Thymus (tissue), 11 donors: ENCODE results near the gene SLC9A1. TPM values are rescaled to one million over a fixed set of nuclear protein-coding genes. Genes with fewer than 3 reads are reported as not detected.
A peak's percentile ranks its signal among the peaks of the same experiment; 100 is the strongest.

ENCODE experiments used
- DNase-seq, 9 donors: peaks; one replicate each; pipeline ENCODE4 v3.0.0-alpha.2; 2013; ENCODE audit warnings: low spot score in 9 of 9, low read depth in 6 of 9, missing footprints in 1 of 9
- H3K27ac ChIP-seq, 2 donors: one replicate each; pipeline ENCODE4 v1.5.1; 2013; ENCODE audit warnings: control low read depth in 1 of 2, low read depth in 1 of 2, low read length in 1 of 2, mild to moderate bottlenecking in 1 of 2, moderate library complexity in 1 of 2
- H3K27me3 ChIP-seq, 2 donors: one replicate each; pipeline ENCODE4 v1.5.1; 2013; ENCODE audit warnings: low read length in 1 of 2; ENCODE audit not compliant: control insufficient read depth in 2 of 2, insufficient read depth in 1 of 2
- H3K36me3 ChIP-seq, 2 donors: one replicate each; pipeline ENCODE4 v1.5.1; 2013; ENCODE audit warnings: low read length in 1 of 2, mild to moderate bottlenecking in 1 of 2, moderate library complexity in 1 of 2; ENCODE audit not compliant: control insufficient read depth in 2 of 2, insufficient read depth in 2 of 2
- H3K4me1 ChIP-seq, 2 donors: one replicate each; pipeline ENCODE4 v1.5.1; 2013; ENCODE audit warnings: low read length in 2 of 2; ENCODE audit not compliant: control insufficient read depth in 2 of 2, insufficient read depth in 2 of 2
- H3K4me3 ChIP-seq, 2 donors: one replicate each; pipeline ENCODE4 v1.5.1; 2013; ENCODE audit warnings: low read length in 2 of 2, control low read depth in 1 of 2, mild to moderate bottlenecking in 1 of 2
- H3K9me3 ChIP-seq, 2 donors: one replicate each; pipeline ENCODE4 v1.5.1; 2013; ENCODE audit warnings: low read length in 1 of 2, mild to moderate bottlenecking in 1 of 2; ENCODE audit not compliant: control insufficient read depth in 2 of 2, insufficient read depth in 1 of 2
- WGBS: extraction: QIAGEN DNeasy Blood & Tissue Kit; methylation state at CpG from one replicate; pipeline ENCODE4 v1.1.7; 2013; 5-methylcytosine and 5-hydroxymethylcytosine counted together
- polyA plus RNA-seq: library from polyadenylated mRNA; stranded (reverse); fragments of 200-250 nt; gene quantifications from one replicate; pipeline ENCODE4 v1.2.3, GENCODE V29; 2013
- total RNA-seq: library from RNA; stranded (reverse); fragments of 120-200 nt; gene quantifications from one replicate; pipeline ENCODE4 v1.2.4, GENCODE V29; 2013
- donor health status: healthy.

Gene SLC9A1
- total and polyA plus RNA-seq, 2 donors: 1.7 to 11.1 TPM

DNA sequence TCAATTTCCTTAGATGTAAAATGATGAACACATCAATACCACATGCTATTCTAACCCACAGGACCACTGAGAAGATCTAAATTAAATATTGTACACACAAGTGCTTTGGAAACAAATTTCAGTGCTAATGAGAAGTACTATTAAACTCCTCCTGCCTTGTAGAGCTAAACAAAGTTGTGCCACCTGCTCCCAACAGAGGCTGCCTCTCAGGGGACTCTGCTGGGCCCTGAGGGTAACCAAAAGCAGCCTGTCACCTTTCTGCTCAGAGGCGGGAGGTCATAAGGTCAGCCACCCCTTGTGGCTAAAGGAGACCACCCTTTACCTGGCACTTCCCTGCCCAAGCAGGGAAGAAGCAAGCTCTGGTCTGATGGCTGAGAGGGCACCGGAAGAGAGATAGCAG lies 6.3 kb downstream of the SLC9A1 start:
- H3K27ac ChIP-seq: peak overlapping the region in 1 of 2 donors; percentile 37

GRCh38 chr1:27147842-27148518 lies 6.9 kb downstream of the SLC9A1 start:
- no peak for DNase-seq
- Histone ChIP-seq H3K27me3 (no peaks in the 10 kb centered on the region), H3K9me3 (peaks cover 0 to 4% of the 10 kb centered on the region in 2 donors), H3K27ac (no peak overlapping the region), H3K36me3 (peaks cover 4 to 7% of the 10 kb centered on the region in 2 donors), H3K4me3 (no peak overlapping the region), H3K4me1 (peaks cover 10 to 40% of the 10 kb centered on the region in 2 donors)
- WGBS: 97% methylated on average over 1 of the region's 1 CpG

More for the DNA sequence above, 6.3 kb downstream of the SLC9A1 start:
- peaks cover 4 to 7% of the 10 kb centered on the region in 2 donors for H3K36me3 ChIP-seq
- peaks cover 16 to 40% of the 10 kb centered on the region in 2 donors for H3K4me1 ChIP-seq
- 99% methylated on average over 2 of the region's 2 CpGs for WGBS
- H3K27me3 ChIP-seq: no peaks in the 10 kb centered on the region
- DNase-seq: no peak
- H3K9me3 ChIP-seq: peaks cover 0 to 4% of the 10 kb centered on the region in 2 donors
- no peak overlapping the region for H3K4me3 ChIP-seq

GRCh38 chr1:27145934-27146354 lies 9.0 kb downstream of the SLC9A1 start:
- Histone ChIP-seq H3K27ac (no peak overlapping the region), H3K36me3 (peaks cover 4 to 7% of the 10 kb centered on the region in 2 donors), H3K9me3 (peaks cover 0 to 4% of the 10 kb centered on the region in 2 donors), H3K4me1 (peaks cover 5 to 46% of the 10 kb centered on the region in 2 donors), H3K4me3 (no peak overlapping the region), H3K27me3 (no peaks in the 10 kb centered on the region)
- WGBS: 96% methylated on average over 7 of the region's 7 CpGs
- DNase-seq: no peak

DNA sequence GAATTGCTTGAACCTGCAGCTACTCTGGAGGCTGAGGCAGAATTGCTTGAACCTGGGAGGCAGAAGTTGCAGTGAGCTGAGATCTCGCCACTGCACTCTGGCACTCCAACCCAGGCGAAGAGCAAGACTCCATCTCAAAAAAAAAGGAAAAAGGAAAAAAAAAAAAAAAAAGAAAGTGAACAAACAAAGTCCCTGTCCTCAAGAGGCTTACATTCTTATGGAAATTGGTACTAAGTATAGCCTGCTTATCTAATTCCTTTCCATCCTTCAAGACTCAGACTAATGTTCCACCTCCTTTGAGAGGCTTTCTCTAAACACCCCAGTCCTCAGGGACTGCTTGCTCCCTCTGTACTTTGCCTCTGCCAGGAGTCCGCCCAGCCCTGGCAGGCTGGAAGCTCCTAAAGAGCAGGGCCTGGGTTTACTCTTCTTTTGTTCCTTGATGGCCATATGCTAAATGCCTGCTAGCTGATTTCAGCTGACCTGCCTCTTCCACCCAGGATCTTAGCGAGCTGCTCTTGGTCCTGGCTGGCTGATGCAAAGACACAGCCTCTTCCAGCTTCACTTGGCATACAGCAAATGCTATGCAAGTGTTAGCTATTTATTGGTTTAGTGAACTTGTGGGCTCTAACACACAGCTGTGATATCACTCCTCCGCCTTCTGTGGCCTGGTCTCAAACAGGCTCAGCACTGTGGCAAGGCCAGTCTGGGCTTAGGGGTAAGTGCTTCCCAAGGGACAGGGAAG lies 9.8 kb downstream of the SLC9A1 start:
- DNase-seq: no peak

DNA sequence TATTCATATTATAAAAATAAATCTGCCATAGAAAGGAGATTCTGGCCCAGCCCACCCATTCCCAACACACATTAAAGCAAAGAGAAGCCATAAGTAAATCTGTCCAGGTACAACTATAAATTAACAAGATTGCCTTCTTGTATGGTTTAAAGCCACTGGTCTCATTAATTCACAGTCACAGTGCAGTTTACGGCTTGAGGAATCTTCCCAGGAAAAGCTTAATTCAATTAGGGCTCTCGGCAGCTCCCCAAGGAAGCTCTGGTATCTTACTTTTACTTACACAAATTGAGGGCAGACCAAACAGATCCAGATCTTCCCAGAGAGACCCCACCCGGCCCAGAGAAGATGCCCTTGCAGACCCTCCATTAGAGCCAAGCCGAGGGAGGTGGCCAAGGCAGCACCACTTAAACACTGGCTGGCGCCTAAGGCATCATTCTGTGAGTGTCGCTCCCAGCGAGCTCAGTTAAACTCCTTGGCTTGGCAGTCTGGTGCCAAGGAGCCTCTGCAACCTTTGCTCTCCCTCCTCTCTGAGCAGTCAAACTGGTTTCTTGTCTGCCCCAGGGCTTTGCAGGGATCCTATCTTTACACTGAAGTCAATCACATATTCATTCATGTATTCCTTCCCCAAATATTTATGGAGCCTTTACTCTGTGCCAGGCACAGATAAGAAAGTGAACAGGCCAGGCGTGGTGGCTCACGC lies 10.7 kb downstream of the SLC9A1 start:
- no peaks in the 10 kb centered on the region for H3K27me3 ChIP-seq
- H3K36me3 ChIP-seq: peaks cover 4 to 7% of the 10 kb centered on the region in 2 donors
- H3K9me3 ChIP-seq: peaks cover 0 to 4% of the 10 kb centered on the region in 2 donors
- H3K4me1 ChIP-seq: peaks cover 5 to 39% of the 10 kb centered on the region in 2 donors
- H3K4me3 ChIP-seq: no peak overlapping the region
- H3K27ac ChIP-seq: no peak overlapping the region
- 99% methylated on average over 9 of the region's 9 CpGs for WGBS
- no peak for DNase-seq

More for the DNA sequence above, 9.8 kb downstream of the SLC9A1 start:
- peaks cover 4 to 7% of the 10 kb centered on the region in 2 donors for H3K36me3 ChIP-seq
- no peak overlapping the region for H3K27ac ChIP-seq
- H3K27me3 ChIP-seq: no peaks in the 10 kb centered on the region
- H3K4me1 ChIP-seq: peaks cover 5 to 43% of the 10 kb centered on the region in 2 donors
- no peak overlapping the region for H3K4me3 ChIP-seq
- H3K9me3 ChIP-seq: peaks cover 0 to 4% of the 10 kb centered on the region in 2 donors
- 98% methylated on average over 5 of the region's 5 CpGs for WGBS

- Histone ChIP-seq H3K9me3 (no peaks in the 10 kb centered on the region), H3K27me3 (no peaks in the 10 kb centered on the region), H3K4me3 (no peak overlapping the region), H3K27ac (no peak overlapping the region), H3K4me1 (peaks cover 9 to 41% of the 10 kb centered on the region in 2 donors), H3K36me3 (peaks cover 5 to 7% of the 10 kb centered on the region in 2 donors)
- DNase-seq: no peak
- 96% methylated on average over 6 of the region's 6 CpGs for WGBS
Observed at GRCh38 chr1:27143401-27143800, 11.5 kb downstream of the SLC9A1 start.

DNA sequence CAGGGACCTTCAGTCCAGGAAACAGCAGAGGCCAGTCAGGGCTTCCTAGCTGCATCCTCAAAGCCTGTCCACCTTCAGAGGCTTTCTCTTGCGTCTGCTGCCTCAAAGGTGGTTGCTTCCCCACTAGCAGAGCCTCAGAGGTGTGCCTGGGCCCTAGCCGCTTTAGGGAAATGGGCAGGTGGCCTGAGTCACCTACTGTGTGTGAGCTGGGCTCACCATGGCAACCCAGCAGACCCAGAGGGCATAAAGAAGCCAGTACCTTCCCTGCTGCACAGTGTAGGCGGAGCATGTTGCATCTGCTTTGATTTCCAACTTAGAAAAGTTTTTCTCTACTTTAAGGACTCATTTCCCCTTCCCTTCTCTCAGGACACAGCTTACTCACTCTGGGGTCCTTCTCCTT lies 12.5 kb downstream of the SLC9A1 start:
- H3K36me3 ChIP-seq: peaks cover 7 to 9% of the 10 kb centered on the region in 2 donors
- peak overlapping the region; percentile 42 to 61 for H3K27ac ChIP-seq
- H3K27me3 ChIP-seq: no peaks in the 10 kb centered on the region
- peaks cover 16 to 50% of the 10 kb centered on the region in 2 donors for H3K4me1 ChIP-seq
- no peak overlapping the region for H3K4me3 ChIP-seq
- 92% methylated on average over 3 of the region's 3 CpGs for WGBS
- H3K9me3 ChIP-seq: no peaks in the 10 kb centered on the region
- DNase-seq: peak in 1 of 9 donors; percentile 36

DNA sequence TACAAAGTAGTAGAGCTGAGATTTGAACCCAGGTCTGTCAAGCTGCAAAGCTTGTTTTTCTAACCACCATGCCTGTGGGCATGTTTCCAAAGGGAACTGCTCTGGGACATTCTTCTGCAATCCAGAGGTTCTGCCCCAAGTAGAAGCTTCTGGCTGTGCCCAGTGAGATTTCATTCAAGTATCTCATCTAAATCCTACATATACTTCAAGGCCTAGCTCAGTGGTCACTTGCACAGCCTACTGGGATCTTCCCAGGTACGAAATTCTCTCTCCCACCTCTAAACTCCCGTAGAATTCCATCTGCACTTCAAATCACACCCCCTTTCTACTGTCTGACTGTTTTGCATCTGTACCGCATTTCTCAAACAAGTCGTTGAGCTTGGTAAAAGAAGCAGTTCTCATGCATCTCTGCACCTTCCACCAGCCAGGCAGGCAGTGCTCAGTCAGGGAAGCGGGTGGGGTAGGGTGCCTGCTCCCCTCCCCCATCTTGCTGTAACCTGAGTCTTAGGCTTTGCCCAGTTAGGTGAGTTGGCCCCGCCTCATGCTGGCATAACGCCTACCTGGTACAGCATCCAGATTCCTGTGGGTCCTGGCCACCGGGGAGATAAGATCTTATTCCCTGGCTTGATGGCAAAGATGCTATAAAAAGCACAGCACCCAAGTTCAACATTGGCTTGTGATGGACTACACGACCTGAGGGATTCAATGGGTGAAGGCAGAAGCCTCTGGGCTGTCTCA lies 13.5 kb downstream of the SLC9A1 start:
- WGBS: 92% methylated on average over 9 of the region's 9 CpGs
- peaks cover 25 to 60% of the 10 kb centered on the region in 2 donors for H3K4me1 ChIP-seq
- no peak overlapping the region for H3K27ac ChIP-seq
- no peaks in the 10 kb centered on the region for H3K27me3 ChIP-seq
- peaks cover 7 to 9% of the 10 kb centered on the region in 2 donors for H3K36me3 ChIP-seq
- no peaks in the 10 kb centered on the region for H3K9me3 ChIP-seq
- H3K4me3 ChIP-seq: no peak overlapping the region
- no peak for DNase-seq
